ENCODE results near the gene NFKB2. TPM values are rescaled to one million over a fixed set of nuclear protein-coding genes. Genes with fewer than 3 reads are reported as not detected.

NFKB2 gene
- total RNA-seq, 4 donors from 2014 or later: 12.3 to 26.0 (median 15.3) TPM

- Histone ChIP-seq H3K4me3 (replicated peaks in 1 of 3) (peak overlapping the region in 1 of 3 donors; percentile 88), H3K27ac (no peak overlapping the region), H3K4me1 (peaks cover 29 to 36% of the 10 kb centered on the region in 2 donors), H3K27me3 (no peaks in the 10 kb centered on the region), H3K9me3 (no peaks in the 10 kb centered on the region), H3K36me3 (peaks cover 0 to 6% of the 10 kb centered on the region in 2 donors)
- intact Hi-C loops (cut with DNase I): loop anchor here (10.0 kb wide), 1 partner anchor 165 kb away; no protein-coding TSS in a partner anchor
- 1 to 2% methylated on average over 34 to 41 of the region's 54 CpGs for WGBS, 2 donors
- peak; percentile 40 to 51 for DNase-seq
- TF ChIP-seq, protein P1, sequence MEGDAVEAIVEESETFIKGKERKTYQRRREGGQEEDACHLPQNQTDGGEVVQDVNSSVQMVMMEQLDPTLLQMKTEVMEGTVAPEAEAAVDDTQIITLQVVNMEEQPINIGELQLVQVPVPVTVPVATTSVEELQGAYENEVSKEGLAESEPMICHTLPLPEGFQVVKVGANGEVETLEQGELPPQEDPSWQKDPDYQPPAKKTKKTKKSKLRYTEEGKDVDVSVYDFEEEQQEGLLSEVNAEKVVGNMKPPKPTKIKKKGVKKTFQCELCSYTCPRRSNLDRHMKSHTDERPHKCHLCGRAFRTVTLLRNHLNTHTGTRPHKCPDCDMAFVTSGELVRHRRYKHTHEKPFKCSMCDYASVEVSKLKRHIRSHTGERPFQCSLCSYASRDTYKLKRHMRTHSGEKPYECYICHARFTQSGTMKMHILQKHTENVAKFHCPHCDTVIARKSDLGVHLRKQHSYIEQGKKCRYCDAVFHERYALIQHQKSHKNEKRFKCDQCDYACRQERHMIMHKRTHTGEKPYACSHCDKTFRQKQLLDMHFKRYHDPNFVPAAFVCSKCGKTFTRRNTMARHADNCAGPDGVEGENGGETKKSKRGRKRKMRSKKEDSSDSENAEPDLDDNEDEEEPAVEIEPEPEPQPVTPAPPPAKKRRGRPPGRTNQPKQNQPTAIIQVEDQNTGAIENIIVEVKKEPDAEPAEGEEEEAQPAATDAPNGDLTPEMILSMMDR (IDR thresholded peaks at IDR 0.05): no peak
- no peak for TF ChIP-seq POLR2A (IDR thresholded peaks at IDR 0.05)
Observed at GRCh38 chr10:102419269-102420180, 24.0 kb downstream of the NFKB2 start.

DNA sequence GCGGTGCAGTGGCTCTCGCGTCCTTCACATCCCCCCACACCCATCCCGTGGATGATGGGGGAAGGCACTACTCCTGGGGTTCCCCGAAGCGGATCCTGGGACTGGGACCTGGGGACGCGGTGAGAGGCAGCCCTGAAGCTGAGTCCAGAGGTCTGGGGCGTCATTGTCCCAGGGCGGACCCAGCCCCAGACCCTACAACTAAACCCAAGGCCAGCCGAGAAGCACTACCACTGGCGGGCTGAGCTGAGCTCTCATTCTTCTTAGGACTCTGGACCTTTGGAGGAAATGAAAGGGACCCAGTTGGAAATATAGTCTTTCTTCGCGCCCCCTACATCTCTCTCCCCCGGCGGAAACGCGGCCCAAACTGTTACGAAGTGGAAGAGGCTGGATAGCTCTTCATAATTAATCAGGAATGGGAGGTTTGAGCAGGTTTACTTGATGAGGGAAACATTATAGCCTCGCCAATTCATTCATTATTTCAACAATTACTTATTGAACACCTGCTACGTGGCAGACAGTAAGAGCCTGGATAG lies 24.7 kb downstream of the NFKB2 start:
- H3K4me3 ChIP-seq (replicated peaks in 1 of 3): peak overlapping the region; percentile 3 to 91 (median 88)
- peaks cover 0 to 6% of the 10 kb centered on the region in 2 donors for H3K36me3 ChIP-seq
- H3K27ac ChIP-seq: peak overlapping the region in 2 of 3 donors; percentile 77 to 92
- no peaks in the 10 kb centered on the region for H3K27me3 ChIP-seq
- 0 to 2% methylated on average over 11 to 12 of the region's 21 CpGs for WGBS, 2 donors
- peaks cover 29 to 36% of the 10 kb centered on the region in 2 donors for H3K4me1 ChIP-seq
- H3K9me3 ChIP-seq: no peaks in the 10 kb centered on the region
- no peak for DNase-seq
- TF ChIP-seq POLR2A (IDR thresholded peaks at IDR 0.05): no peak
- TF ChIP-seq, protein P1 (IDR thresholded peaks at IDR 0.05): no peak
- intact Hi-C loops (cut with DNase I): loop anchor here (10.0 kb wide), 1 partner anchor 165 kb away; no protein-coding TSS in a partner anchor

- DNase-seq: peak; percentile 98
- H3K4me1 ChIP-seq: peaks cover 29 to 36% of the 10 kb centered on the region in 2 donors
- H3K9me3 ChIP-seq: no peaks in the 10 kb centered on the region
- TF ChIP-seq POLR2A (IDR thresholded peaks at IDR 0.05): peak in 1 of 2 donors; percentile 65
- TF ChIP-seq, protein P1 (IDR thresholded peaks at IDR 0.05): peak in 1 of 6 experiments; percentile 35
- 0 to 1% methylated on average over 21 to 49 of the region's 66 CpGs for WGBS, 2 donors
- H3K27me3 ChIP-seq: no peaks in the 10 kb centered on the region
- H3K36me3 ChIP-seq: peaks cover 0 to 6% of the 10 kb centered on the region in 2 donors
- H3K27ac ChIP-seq: peak within 1 kb of the TSS; percentile 32 to 92 (median 87)
- intact Hi-C loops (cut with DNase I): loop anchor here (10.0 kb wide), 1 partner anchor 164 kb away; no protein-coding TSS in a partner anchor
- peak within 1 kb of the TSS; percentile 3 to 91 (median 88) for H3K4me3 ChIP-seq (replicated peaks in 1 of 3)
Observed at GRCh38 chr10:102420714-102421506, 25.4 kb downstream of the NFKB2 start, which contains the start of gene FBXL15. FBXL15 (plus strand) TSS chr10:102420836; CDS start chr10:102421130, 294 bp downstream.

GRCh38 chr10:102421507-102421756 lies 25.9 kb downstream of the NFKB2 start:
- Histone ChIP-seq H3K27ac (peak overlapping the region; percentile 32 to 92 (median 87)), H3K9me3 (no peaks in the 10 kb centered on the region), H3K4me3 (replicated peaks in 1 of 3) (peak overlapping the region; percentile 3 to 91 (median 88)), H3K4me1 (peaks cover 29 to 36% of the 10 kb centered on the region in 2 donors), H3K27me3 (no peaks in the 10 kb centered on the region), H3K36me3 (peaks cover 0 to 6% of the 10 kb centered on the region in 2 donors)
- TF ChIP-seq, protein P1 (IDR thresholded peaks at IDR 0.05): no peak
- TF ChIP-seq POLR2A (IDR thresholded peaks at IDR 0.05): no peak
- no peak for DNase-seq
- intact Hi-C loops (cut with DNase I): loop anchor here (10.0 kb wide), 1 partner anchor 163 kb away; no protein-coding TSS in a partner anchor
- no CpG with 5 or more reads among the region's 14 CpGs for WGBS, 2 donors

Measured in thyroid gland (tissue), 4 donors.